Activated gamma-delta T cell treated with anti-CD3 and anti-CD28 coated beads, Interleukin-2, amount 50 U/mL, for 16 hours (primary cell): ENCODE data around the gene PSKH1.

Experiments used
- DNase-seq: peaks from one replicate; pipeline ENCODE4 v3.0.0-alpha.2; 2020; ENCODE audit warnings: low read depth

The PSKH1 gene

DNA sequence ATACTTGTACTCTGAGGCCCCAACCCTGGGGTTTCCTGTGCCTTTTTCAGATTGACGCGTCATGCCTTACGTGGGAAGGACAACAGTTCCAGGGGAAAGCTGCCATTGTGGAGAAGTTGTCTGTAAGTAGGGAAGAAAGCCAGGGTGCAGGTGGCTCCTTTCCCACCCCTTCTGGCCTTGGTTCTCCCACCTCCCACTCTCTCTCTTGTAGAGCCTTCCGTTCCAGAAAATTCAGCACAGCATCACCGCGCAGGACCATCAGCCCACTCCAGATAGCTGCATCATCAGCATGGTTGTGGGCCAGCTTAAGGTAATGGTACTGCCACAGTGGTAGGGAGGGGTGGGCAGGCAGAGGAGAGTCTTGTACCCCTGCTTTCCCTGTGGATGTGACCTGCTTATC, 24.8 kb upstream of the PSKH1 start:
- no peak for DNase-seq

GRCh38 chr16:67869653-67870052, 23.4 kb upstream of the PSKH1 start:
- DNase-seq = no peak

- DNase-seq = no peak
These were observed 21.8 kb upstream of the PSKH1 start for GRCh38 chr16:67871256-67871655.

GRCh38 chr16:67872131-67872630, 20.9 kb upstream of the PSKH1 start:
- no peak for DNase-seq

DNA sequence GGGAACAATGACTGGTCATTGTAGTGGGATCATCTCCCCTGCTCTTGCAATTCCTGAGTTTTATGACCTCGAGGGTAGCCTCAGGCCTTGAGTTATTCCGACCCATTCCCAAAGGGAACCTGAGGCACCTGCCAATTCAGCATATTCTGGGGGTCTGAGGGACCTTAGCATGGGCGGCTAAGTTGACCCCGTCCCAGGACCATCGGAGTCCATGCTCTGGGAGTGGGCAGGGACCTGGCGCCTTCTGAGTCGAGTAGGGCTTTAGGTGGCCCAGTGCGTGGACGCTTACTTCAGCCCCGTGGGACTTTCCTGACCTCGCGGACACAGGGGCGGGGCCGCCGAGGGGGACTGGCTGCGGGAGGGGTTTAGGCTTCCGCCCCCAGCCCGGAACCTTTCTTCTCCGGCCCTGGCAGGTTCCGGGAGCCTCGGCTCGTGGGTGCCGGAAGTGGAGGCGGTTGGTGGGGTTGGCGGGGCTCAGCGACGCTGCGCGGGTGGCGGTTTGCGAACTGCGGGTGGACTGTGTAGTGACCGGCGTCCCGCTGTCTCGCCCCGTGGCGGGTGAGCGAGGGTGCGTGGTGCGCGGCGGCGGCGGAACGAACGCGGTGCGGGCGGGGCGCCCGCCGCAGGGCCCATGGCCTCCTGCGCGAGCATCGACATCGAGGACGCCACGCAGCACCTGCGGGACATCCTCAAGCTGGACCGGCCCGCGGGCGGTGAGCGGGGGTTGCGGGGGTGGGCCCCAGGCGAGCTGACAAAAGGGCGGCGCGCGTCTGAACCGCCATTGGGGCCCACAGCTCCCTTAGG, 20.2 kb upstream of the PSKH1 start, which contains the start of gene EDC4:
TSS of gene EDC4 (plus strand) at position 422 of the 804 bp plus-strand sequence. CDS start at position 632, 210 bp downstream.
- peak; percentile 82 for DNase-seq

GRCh38 chr16:67873435-67874370, 19.4 kb upstream of the PSKH1 start:
- DNase-seq = no peak

DNA sequence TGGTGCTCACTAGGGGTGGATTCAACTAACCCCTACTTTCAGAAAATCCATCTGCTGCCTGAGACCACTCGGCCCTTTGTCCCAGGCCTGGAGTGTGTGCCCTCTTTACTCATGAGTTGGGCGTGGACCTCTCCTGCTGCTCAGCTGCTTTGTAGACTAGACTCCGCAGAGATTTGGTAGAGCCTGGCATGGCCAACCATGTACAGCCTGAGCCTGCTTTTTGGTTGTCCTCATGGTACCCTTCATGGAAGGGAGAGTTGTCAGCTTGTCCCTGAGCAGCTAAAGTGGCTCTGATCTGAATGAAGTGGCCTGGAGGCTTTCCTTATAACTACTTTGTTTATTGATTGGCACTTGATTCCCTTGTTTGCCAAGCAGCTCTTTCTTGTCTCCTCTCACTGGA, 18.7 kb upstream of the PSKH1 start:
- no peak for DNase-seq

- DNase-seq = no peak
These were observed 16.0 kb upstream of the PSKH1 start for GRCh38 chr16:67877064-67877463.

DNA sequence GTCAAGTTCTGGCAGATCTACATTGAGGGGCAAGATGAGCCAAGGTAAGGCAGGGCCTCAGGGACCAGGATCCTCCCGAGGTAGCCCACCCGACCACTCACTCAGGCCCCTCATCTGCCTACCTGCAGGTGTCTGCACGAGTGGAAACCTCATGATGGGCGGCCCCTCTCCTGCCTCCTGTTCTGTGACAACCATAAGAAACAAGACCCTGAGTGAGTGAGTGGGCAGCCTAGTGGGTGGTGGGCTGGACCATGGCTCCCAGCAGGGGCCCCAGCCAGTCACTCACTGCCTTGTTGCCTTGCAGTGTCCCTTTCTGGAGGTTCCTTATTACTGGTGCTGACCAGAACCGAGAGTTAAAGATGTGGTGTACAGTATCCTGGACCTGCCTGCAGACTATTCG, 14.8 kb upstream of the PSKH1 start:
- no peak for DNase-seq

GRCh38 chr16:67878846-67879245, 14.2 kb upstream of the PSKH1 start:
- DNase-seq = no peak

DNA sequence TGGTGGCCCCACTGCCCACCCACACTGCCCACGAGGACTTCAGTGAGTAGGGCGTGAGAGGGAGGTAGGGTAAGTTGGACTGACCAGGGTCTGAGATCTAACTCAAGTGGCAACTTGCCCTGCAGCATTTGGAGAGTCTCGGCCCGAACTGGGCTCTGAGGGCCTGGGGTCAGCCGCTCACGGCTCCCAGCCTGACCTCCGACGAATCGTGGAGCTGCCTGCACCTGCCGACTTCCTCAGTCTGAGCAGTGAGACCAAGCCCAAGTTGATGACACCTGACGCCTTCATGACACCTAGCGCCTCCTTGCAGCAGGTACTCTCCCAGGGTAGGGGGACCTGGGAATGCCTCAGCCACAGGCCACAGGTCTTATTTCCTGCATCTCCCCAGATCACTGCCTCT, 13.6 kb upstream of the PSKH1 start:
- no peak for DNase-seq

GRCh38 chr16:67879936-67880335, 13.1 kb upstream of the PSKH1 start:
- no peak for DNase-seq

DNA sequence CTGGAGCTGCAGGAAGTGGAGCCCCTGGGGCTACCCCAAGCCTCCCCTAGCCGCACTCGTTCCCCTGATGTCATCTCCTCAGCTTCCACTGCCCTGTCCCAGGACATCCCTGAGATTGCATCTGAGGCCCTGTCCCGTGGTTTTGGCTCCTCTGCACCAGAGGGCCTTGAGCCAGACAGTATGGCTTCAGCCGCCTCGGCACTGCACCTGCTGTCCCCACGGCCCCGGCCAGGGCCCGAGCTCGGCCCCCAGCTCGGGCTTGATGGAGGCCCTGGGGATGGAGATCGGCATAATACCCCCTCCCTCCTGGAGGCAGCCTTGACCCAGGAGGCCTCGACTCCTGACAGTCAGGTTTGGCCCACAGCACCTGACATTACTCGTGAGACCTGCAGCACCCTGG, 12.5 kb upstream of the PSKH1 start:
- DNase-seq = no peak

DNA sequence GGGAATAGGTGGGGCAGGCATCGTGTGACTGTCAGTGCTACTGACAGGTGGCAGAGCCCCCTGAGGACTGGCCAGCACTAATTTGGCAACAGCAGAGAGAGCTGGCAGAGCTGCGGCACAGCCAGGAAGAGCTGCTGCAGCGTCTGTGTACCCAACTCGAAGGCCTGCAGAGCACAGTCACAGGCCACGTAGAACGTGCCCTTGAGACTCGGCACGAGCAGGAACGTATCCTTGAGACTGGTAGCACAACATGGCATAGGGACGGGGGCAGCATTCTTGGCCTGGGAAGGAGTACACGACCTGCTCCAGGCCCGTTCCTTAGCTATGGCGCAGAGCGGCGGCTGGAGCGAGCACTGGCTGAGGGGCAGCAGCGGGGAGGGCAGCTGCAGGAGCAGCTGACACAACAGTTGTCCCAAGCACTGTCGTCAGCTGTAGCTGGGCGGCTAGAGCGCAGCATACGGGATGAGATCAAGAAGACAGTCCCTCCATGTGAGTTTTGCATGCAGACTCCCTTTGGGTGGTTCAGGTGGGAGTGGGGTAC, 11.4 kb upstream of the PSKH1 start:
- no peak for DNase-seq

GRCh38 chr16:67882374-67883145, 10.5 kb upstream of the PSKH1 start:
- DNase-seq = no peak

- DNase-seq = no peak
These were observed 9.7 kb upstream of the PSKH1 start for GRCh38 chr16:67883146-67883871.

- DNase-seq = peak; percentile 64
These were observed 9.2 kb upstream of the PSKH1 start for GRCh38 chr16:67883872-67884261.

GRCh38 chr16:67884684-67885083, 8.4 kb upstream of the PSKH1 start, which contains the start of gene NRN1L:
Gene NRN1L (plus strand): TSS chr16:67884885. CDS start chr16:67884904, 19 bp downstream.
- DNase-seq = no peak

DNA sequence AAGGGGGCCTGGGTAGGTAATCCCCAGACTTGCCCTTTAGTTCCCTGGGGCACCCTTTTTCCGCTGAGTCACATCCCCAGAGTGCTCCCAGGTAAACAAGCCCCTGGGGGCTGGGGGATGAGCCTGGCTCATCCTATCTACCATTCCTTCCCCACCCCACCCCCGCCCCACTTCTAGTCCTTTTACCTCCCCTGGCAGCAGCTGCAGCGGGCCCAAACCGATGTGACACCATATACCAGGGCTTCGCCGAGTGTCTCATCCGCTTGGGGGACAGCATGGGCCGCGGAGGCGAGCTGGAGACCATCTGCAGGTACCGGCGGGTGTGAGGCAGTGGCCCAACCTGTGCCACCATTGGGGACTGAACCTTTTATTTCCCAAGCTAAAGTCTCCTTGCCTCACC, 7.5 kb upstream of the PSKH1 start:
- DNase-seq = no peak

DNA sequence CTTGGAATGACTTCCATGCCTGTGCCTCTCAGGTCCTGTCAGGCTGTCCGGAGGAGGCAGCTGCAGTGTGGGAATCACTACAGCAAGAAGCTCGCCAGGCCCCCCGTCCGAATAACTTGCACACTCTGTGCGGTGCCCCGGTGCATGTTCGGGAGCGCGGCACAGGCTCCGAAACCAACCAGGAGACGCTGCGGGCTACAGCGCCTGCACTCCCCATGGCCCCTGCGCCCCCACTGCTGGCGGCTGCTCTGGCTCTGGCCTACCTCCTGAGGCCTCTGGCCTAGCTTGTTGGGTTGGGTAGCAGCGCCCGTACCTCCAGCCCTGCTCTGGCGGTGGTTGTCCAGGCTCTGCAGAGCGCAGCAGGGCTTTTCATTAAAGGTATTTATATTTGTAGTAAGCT, 7.1 kb upstream of the PSKH1 start:
- DNase-seq = no peak

DNA sequence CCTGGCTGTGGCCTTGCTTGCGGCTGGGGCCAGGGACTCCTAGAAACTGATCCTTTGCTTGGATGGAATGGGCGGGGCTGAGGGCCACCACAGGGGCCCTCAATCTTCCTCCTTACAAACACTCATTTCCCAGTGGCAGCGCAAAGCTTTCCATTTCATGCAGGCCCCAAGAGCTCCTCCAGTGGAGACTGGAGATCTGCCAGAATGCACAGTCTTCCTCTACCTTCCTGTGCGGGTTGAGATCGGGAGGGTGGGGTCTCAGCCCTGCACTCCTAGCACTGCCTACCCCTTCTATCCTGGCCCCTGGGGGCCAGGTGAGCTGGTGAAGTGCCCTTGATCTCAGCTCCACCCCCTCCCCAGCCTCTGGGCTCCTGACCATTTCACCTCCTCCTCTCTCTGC, 6.7 kb upstream of the PSKH1 start:
- DNase-seq = no peak
